HG02938 (cell line): Measurements from ENCODE around the gene GARIN5A.
"Not testable (repeated sequence)": the region's sequence is repeated elsewhere in the genome, so short reads cannot be mapped to it uniquely, and the experiment has no call there.

Experiments used
- ATAC-seq: cut with Tn5 transposase; IDR thresholded peaks from one replicate; pipeline ENCODE4 v1.9.1; 2021; ENCODE audit warnings: mild to moderate bottlenecking, moderate library complexity; ENCODE audit not compliant: unreplicated experiment

Gene GARIN5A

DNA sequence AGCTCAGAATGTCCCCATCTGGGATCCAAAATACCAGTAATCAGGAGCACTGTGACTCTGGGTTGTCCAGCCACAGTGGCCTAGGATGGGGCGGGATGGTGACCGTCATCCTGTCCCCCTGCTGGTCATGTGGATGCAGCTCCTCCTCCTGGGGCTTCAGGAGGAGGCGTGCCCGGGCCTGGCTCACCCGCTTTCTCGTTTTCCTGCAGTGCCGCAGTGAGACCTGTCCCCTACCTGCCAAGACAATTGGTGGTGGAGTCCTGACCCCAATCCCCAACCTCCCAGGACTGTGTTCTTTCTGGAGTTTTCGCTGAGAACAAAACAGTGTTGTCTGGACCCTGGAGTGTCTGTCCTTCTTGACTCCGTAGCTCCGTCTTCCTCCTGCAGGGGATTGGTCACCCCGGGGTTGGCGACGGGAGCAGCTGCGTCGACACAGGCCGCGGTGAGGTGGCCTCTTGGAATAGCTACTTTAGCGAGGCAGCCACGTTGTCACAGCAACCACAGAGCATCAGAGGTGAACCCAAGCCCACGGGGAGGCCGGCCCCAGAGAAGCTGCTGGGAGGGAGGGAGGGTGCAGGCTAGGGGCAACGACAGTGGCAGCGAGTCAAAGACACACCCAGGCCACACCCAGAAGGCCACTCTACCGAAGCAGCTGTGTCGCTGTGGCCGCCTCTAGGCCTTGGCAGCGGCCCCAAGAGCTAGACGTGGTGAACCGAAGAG, 10.5 kb downstream of the GARIN5A start:
- no peak for ATAC-seq

- no peak for ATAC-seq
Measured at GRCh38 chr19:50465000-50465399, 11.6 kb downstream of the GARIN5A start.

DNA sequence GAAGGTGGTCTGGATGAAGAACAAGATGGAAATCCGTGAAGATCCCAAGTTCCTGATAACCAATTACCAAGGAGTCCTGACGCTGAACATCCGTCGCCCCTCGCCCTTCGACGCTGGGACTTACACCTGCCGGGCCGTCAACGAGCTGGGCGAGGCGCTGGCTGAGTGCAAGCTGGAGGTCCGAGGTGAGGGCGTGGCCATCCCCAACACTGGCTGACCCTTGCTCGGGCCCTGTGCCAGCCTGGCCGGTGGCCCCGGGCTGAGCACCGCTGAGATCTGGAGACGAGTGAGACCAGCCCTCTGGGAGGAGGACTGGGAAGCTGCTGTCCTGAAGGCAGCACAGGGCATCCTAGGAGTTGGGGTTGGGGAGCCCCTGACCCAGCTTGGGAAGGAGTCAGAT, 12.3 kb downstream of the GARIN5A start:
- no peak for ATAC-seq

DNA sequence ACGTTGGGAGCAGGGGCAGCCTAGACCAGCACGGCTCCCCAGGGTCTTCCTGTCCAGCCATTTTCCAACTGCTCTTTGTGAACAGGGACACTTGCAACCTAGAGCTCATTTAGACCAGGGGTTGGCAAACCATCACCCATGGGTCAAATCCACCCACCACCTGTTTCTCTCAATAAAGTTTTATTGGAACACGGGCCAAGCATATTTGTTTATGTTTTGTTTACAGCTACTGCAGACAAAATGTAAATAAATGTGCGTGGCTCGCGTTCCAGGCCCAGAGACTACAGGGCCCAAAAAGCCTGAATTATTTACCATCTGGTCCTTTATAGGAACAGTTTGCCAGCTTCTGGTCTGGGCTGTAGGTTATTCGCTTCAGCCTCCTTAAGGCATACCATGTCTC, 13.7 kb downstream of the GARIN5A start:
- ATAC-seq = no peak

DNA sequence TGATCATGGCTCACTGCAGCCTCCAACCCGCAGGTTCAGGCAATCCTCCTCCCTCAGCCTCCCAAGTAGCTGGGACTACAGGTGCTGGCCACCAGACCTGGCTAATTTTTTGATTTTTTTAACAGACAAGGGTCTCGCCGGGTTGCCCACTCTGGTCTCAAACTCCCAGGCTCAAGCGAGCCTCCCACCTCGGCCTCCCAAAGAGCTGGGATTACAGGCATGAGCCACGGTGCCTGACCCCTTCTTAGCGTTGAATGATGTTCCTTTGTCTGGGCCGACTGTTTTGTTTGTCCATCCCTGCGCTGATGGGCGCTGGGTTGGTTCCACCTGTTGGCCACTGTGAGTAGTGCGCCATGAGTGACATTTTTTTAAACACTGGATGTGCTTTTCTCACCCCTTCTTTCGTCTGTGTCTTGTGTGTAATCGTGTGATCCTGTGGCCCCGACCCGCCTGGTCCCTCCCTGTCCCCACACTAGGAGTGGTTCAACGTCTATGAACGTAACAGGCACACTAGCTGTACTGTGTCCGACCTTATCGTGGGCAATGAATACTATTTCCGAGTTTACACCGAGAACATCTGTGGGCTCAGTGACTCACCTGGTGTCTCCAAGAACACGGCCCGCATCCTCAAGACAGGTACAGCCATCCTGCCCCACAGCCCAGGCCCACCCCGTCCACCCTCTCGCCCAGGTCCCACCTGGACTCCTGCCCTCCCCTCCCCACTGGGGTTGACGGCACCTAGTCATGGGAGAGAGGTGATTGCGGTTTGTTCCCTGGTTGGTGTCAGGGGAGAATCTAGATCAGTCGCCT, 15.4 kb downstream of the GARIN5A start:
- ATAC-seq = no peak

- peak; percentile 61 for ATAC-seq
Measured at GRCh38 chr19:50460161-50460765, 16.4 kb downstream of the GARIN5A start.

DNA sequence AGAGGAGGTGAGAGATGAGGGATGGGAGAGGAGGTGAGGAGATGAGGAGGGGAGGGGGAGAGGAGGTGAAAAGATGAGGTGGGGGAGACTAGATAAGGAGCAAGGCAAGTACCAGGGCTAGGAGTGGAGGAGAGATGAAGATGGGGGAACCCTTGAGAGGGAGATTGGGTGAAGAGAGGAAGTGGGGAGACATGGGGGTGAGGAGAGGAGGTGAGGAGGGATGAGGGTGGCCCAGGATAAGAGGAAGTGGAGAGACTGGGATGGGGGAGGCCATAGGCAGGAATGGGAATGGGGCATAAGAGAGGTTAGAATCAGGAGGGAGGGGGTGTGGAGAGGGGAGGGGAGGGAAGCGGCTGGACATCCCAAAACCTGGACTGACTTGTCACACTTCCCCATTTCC, 17.0 kb downstream of the GARIN5A start:
- no peak for ATAC-seq

DNA sequence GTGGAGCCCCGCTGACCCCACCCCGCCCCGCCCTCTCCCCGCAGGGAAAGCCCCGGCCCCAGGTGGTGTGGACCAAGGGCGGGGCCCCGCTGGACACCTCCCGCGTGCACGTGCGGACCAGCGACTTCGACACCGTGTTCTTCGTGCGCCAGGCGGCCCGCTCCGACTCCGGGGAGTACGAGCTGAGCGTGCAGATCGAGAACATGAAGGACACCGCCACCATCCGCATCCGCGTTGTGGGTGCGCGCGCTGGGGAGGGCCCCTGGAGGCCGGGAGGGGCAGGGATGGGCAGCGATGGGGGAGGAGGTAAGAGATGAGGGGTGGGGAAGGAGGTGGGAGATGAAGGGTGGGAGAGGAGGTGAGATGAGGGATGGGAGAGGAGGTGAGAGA, 17.6 kb downstream of the GARIN5A start:
- no peak for ATAC-seq

- no peak for ATAC-seq
Measured at GRCh38 chr19:50458396-50459066, 18.1 kb downstream of the GARIN5A start.

DNA sequence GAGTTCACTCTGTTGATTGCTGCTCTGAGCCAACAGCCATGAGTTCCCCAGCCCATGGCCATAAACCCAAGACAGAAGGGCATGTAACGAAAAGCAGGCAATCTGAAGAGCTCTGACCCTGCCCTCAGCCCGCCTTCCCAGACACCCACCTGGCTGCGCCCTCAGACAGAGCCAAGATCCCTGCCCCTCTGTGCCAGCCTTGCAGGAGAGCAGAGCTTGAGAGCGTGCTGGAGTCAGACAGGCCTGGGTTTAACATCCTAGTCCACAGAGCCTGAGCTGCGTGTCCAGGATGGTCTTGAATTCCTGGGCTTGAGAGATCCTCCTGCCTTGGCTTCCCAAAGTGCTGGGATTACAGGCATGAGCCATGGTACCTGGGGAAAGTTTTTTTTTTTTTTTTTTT, 19.3 kb downstream of the GARIN5A start:
- no peak for ATAC-seq

GRCh38 chr19:50455992-50456391, 20.7 kb downstream of the GARIN5A start:
- ATAC-seq = no peak

GRCh38 chr19:50453243-50453642, 23.4 kb downstream of the GARIN5A start:
- ATAC-seq = no peak

DNA sequence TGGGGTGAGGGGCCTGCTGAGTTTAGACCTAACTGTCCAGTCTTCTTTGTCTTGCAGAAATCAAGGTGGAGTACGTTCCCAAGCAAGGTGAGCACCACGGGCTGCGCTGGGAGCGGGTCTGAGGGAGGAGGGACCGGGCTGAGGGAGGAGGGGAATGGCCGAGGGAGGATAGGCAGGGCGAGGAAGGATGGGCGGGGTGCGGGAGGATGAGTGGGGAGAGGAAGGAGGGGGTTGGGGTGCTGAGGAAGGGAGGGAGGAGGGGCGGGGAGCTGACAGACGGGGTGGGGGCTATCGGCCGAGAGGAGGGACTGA, 25.5 kb downstream of the GARIN5A start:
- ATAC-seq = no peak

DNA sequence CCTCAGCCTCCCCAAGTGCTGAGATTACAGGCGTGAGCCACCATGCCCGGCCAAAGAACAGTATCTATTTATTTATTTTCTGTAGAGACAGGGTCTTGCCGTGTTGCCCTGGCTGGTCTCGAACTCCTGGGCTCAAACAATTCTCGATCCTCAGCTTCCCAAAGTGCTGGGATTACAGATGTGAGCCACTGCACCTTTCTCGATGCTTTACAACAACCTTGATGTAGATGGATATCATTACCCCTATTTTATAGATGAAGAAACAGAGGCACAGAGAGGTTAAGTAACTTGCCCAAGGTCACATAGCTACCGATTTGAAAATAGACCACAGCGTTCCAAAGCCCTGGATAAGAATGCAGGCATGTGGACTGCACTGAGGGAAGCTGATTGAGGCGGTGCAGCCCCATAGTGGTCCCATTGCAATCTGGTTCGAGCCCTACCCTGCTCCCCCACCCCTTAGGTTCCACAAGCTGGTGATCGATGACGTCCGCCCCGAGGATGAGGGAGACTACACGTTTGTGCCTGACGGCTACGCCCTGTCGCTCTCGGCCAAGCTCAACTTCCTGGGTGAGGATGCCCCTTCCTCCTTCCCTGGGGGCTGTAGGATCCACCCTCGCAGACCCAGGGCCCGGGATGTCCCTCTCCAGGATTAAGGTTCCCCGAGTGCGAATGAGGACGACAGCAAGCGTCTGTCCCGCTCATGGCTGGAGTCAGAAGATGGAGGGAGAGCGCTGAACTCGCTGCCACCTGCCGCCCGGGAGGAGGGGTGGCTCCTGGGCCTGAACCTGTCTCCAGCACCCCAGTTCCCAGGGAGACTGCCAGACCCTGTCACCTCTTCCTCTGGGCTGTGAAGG, 26.1 kb downstream of the GARIN5A start:
- ATAC-seq = no peak

- ATAC-seq = no peak
Measured at GRCh38 chr19:50449236-50449899, 27.3 kb downstream of the GARIN5A start.

DNA sequence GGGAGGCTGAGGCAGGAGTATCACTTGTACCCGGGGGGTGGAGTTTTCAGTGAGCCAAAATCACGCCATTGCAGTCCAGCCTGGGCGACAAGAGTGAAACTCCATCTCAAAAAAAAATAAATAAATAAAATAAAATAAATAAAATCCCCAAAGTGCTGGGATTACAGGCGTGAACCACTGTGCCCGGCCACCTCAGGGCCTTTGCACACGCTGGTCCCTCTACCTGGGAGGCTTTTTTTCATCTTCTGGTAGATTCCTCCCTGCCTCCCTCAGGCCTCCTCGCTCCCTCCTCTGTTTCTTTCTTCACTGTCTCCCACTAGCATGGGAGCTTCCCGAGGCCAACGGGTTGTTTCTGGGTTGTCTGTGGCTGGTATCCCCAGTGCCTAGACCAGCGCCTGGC, 28.9 kb downstream of the GARIN5A start:
- ATAC-seq = no peak

DNA sequence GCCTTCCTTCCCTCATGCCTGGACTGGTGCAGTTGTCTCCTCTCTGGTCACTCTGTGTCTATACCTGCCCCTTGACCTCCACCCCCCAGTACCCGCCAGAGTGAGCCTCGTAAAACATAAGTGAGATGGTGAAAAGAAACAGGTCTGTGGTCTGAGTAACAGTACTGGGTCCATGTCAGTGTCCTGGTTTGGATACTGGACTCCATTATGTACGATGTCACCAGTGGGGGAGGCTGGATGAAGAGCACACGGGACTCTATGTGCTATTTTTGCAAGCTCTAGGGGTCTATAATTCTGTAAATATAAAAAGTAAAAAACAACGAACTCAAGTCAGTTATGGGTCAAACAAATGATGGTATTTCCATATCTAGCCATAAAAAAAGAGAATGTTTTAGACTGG, 29.6 kb downstream of the GARIN5A start:
- no peak for ATAC-seq

DNA sequence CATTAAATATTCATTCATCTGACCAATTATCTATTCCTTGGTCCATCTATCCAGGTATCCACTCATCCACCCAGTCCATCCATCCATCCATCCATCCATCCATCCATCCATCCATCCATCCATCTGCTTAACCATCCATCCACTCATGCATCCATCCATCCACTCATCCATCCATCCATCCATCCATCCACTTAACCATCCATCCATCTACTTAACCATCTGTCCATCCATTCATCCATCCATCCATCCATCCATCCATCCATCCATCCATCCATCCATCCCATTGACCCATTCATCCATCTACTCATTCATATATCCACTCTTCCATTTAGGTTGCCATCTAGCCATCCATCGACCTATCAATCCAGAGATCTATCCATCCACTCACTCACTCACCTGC, 32.6 kb downstream of the GARIN5A start:
- no peak for ATAC-seq

- not testable (repeated sequence) for ATAC-seq
Measured at GRCh38 chr19:50439130-50439529, 37.5 kb downstream of the GARIN5A start.

- no peak for ATAC-seq
Measured at GRCh38 chr19:50437862-50438449, 38.7 kb downstream of the GARIN5A start.
